PFSK-1 (cell line): ENCODE data around the gene CMTM6.

Source experiments
- POLR2AphosphoS5 ChIP-seq: IDR thresholded peaks from 2 replicates; pipeline ENCODE4 v1.6.1; 2012; ENCODE audit warnings: low read depth, mild to moderate bottlenecking, control low read depth, low read length, moderate library complexity
- SIN3A ChIP-seq: IDR thresholded peaks from 2 replicates; pipeline ENCODE4 v1.6.1; 2012; ENCODE audit warnings: mild to moderate bottlenecking, low read length, moderate library complexity, borderline replicate concordance; ENCODE audit not compliant: insufficient read depth
- TAF1 ChIP-seq: IDR thresholded peaks from 2 replicates; pipeline ENCODE4 v1.6.1; 2012; ENCODE audit warnings: low read length, control low read depth, borderline replicate concordance; ENCODE audit not compliant: insufficient read depth
- TF ChIP-seq, protein P1 (sequence below), 2 experiments: IDR thresholded peaks; 2 replicates each; pipeline versions ENCODE4 v1.6.1 to v1.8.0; 2011 to 2012; ENCODE audit warnings: low read depth in 2 of 2, low read length in 2 of 2, control low read depth in 1 of 2, inconsistent platforms in 1 of 2, mild to moderate bottlenecking in 1 of 2, moderate library complexity in 1 of 2; ENCODE audit not compliant: insufficient read depth in 1 of 2

DNA sequence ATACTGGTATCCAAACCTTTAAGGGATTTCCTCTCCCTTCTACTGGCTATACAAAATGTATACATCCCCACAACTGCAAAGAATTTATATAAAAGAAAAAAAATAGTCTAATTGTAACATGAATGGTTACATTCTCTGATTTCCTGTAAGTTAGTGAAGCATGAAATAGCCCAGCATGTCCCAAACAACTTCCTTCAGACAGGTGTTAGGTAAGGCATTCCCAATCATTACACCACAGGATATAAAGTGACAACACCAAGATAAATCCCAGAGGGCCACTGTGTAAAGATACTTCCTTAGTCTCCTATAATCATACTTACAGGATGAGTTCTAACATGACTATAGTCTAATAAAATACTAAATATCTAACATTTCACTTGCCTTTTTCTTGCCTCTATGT is 7.6 kb downstream of the CMTM6 start:
- TF ChIP-seq, protein P1, sequence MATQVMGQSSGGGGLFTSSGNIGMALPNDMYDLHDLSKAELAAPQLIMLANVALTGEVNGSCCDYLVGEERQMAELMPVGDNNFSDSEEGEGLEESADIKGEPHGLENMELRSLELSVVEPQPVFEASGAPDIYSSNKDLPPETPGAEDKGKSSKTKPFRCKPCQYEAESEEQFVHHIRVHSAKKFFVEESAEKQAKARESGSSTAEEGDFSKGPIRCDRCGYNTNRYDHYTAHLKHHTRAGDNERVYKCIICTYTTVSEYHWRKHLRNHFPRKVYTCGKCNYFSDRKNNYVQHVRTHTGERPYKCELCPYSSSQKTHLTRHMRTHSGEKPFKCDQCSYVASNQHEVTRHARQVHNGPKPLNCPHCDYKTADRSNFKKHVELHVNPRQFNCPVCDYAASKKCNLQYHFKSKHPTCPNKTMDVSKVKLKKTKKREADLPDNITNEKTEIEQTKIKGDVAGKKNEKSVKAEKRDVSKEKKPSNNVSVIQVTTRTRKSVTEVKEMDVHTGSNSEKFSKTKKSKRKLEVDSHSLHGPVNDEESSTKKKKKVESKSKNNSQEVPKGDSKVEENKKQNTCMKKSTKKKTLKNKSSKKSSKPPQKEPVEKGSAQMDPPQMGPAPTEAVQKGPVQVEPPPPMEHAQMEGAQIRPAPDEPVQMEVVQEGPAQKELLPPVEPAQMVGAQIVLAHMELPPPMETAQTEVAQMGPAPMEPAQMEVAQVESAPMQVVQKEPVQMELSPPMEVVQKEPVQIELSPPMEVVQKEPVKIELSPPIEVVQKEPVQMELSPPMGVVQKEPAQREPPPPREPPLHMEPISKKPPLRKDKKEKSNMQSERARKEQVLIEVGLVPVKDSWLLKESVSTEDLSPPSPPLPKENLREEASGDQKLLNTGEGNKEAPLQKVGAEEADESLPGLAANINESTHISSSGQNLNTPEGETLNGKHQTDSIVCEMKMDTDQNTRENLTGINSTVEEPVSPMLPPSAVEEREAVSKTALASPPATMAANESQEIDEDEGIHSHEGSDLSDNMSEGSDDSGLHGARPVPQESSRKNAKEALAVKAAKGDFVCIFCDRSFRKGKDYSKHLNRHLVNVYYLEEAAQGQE (IDR thresholded peaks at IDR 0.05; ENCODE audit: insufficient read depth in 1 of 2, low read depth in 2 of 2, low read length in 2 of 2): no peak
- TF ChIP-seq POLR2AphosphoS5: no peak
- no peak for TF ChIP-seq TAF1
- no peak for TF ChIP-seq SIN3A
